Keratinocyte (primary cell): ENCODE measurements around the gene FGF12.

Source experiments
- EZH2 ChIP-seq: IDR thresholded peaks from one replicate; pipeline ENCODE4 v1.6.1; 2012; ENCODE audit warnings: inconsistent platforms, mild to moderate bottlenecking, low read length, moderate library complexity
- TF ChIP-seq, protein P1 (sequence below), 3 experiments: IDR thresholded peaks in 1 of 3; conservative IDR thresholded peaks in 1 of 3; optimal IDR thresholded peaks in 1 of 3; 2 replicates in 2 of 3; 3 replicates in 1 of 3; pipeline versions ENCODE3 to v1.5.1; 2011; ENCODE audit warnings: low read length in 3 of 3, mild to moderate bottlenecking in 3 of 3, moderate library complexity in 2 of 3, control low read depth in 1 of 3, inconsistent platforms in 1 of 3; ENCODE audit not compliant: insufficient read depth in 2 of 3; ENCODE audit errors: extremely low read depth in 1 of 3

DNA sequence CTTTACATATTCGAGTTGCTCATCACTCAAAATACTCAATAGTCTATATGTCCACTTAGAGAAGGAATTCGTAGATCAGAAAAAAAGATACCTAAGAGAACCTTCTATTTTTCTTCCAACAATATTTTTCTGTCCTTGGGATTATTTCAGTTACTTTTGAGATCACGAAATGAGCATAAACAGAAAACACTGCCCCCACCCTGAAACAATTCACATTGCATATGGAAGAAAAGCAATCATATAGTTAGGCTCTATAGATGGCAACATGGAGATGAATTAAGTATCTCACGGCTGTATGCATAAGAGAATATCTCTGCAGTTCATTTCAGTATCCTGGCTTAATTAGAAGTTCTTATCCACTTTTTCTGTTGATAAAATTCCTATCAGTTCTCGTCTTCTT lies 391.1 kb downstream of the FGF12 start:
- TF ChIP-seq, protein P1, sequence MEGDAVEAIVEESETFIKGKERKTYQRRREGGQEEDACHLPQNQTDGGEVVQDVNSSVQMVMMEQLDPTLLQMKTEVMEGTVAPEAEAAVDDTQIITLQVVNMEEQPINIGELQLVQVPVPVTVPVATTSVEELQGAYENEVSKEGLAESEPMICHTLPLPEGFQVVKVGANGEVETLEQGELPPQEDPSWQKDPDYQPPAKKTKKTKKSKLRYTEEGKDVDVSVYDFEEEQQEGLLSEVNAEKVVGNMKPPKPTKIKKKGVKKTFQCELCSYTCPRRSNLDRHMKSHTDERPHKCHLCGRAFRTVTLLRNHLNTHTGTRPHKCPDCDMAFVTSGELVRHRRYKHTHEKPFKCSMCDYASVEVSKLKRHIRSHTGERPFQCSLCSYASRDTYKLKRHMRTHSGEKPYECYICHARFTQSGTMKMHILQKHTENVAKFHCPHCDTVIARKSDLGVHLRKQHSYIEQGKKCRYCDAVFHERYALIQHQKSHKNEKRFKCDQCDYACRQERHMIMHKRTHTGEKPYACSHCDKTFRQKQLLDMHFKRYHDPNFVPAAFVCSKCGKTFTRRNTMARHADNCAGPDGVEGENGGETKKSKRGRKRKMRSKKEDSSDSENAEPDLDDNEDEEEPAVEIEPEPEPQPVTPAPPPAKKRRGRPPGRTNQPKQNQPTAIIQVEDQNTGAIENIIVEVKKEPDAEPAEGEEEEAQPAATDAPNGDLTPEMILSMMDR (optimal IDR thresholded peaks at IDR 0.05 in 1 of 3, IDR thresholded peaks at IDR 0.05 in 1 of 3, conservative IDR thresholded peaks at IDR 0.05 in 1 of 3; ENCODE audit: extremely low read depth in 1 of 3, insufficient read depth in 2 of 3, low read length in 3 of 3), result peak in 2 of 3 experiments; percentile 5 to 7
- no peak for TF ChIP-seq EZH2
